Body of pancreas (tissue), 4 donors: ENCODE measurements around the gene FLT1. TPM values are rescaled to one million over a fixed set of nuclear protein-coding genes. Genes with fewer than 3 reads are reported as not detected.

ENCODE experiments used
- ATAC-seq: fragments of 150-250 bp; one replicate; pipeline ENCODE4 v1.9.1; 2016
- DNase-seq, 4 donors: peaks; one replicate each; pipeline ENCODE4 v3.0.0-alpha.2; 2019
- H3K27ac ChIP-seq, 4 donors: fragments of 200-600 bp; sonication (generic); 1 replicate in 3 of 4; 2 replicates in 1 of 4; pipeline versions ENCODE4 v1.5.1 to v1.6.1; 2016 to 2019; ENCODE audit warnings: mild to moderate bottlenecking in 1 of 4, mixed read lengths in 1 of 4, moderate library complexity in 1 of 4
- H3K27me3 ChIP-seq, 2 donors: fragments of 200-600 bp; sonication (generic); one replicate each; pipeline ENCODE4 v1.6.0; 2016; ENCODE audit warnings: mild to moderate bottlenecking in 1 of 2
- H3K36me3 ChIP-seq, 2 donors: fragments of 200-600 bp; sonication (generic); replicated peaks in 1 of 2; 2 replicates each; pipeline ENCODE4 v1.5.1; 2016; ENCODE audit warnings: low read depth in 2 of 2; ENCODE audit not compliant: insufficient read depth in 1 of 2
- H3K4me1 ChIP-seq: fragments of 200-600 bp; sonication (generic); one replicate; pipeline ENCODE4 v1.6.0; 2016
- H3K4me3 ChIP-seq, 2 donors: fragments of 200-600 bp; sonication (generic); 1 replicate in 1 of 2; 2 replicates in 1 of 2; pipeline ENCODE4 v1.5.1; 2016 to 2019
- H3K9me3 ChIP-seq, 3 donors: fragments of 200-600 bp; sonication (generic); 1 replicate in 2 of 3; 2 replicates in 1 of 3; pipeline ENCODE4 v1.5.1; 2016
- POLR2A ChIP-seq, 3 donors: fragments of 450-650 bp; IDR thresholded peaks; one replicate each; pipeline ENCODE4 v1.6.1; 2016; ENCODE audit warnings: antibody characterized with exemption in 3 of 3, mild to moderate bottlenecking in 2 of 3
- WGBS, 2 donors: methylation state at CpG; one replicate each; pipeline ENCODE4 v1.1.5; 2017; 5-methylcytosine and 5-hydroxymethylcytosine counted together
- intact Hi-C: fragments of 100-400 bp; cut with DNase I; formaldehyde crosslinking; loops from one replicate; pipeline ENCODE4 v1.15.1; 2023
- total RNA-seq, 2 donors: library from RNA; depleted of rRNA; stranded (reverse); fragments of >200 nt; gene quantifications; one replicate each; pipeline ENCODE4 v1.1.0, GENCODE V29; 2016
- TF ChIP-seq, protein P1 (sequence below), 7 experiments: fragments of 450-650 bp in 4 of 7; fragments of 200-600 bp in 3 of 7; sonication (generic) in 3 of 7; IDR thresholded peaks; one replicate each; pipeline ENCODE4 v1.5.1; 2016 to 2019; ENCODE audit warnings: antibody characterized with exemption in 7 of 7

Gene FLT1
- total RNA-seq, 2 donors from 2014 or later = 15.3 to 20.4 TPM

DNA sequence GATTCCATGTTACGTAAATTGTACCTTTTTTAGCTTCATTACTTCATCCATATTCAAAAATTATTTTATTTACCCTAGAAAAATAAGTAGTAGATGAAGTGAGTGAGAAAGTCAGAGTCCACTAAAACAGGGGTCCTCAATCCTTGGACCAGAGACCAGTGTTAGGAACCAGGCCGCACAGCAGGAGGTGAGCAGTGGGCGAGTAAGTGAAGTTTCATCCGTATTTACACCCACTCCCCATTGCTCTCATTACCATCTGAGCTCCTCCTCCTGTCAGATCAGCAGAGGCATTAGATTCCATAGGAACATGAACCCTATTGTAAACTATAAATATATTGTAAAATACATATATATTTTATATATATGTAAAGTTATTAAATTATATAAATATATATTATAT is 237.6 kb downstream of the FLT1 start:
- H3K9me3 ChIP-seq = no peaks in the 10 kb centered on the region
- no peak overlapping the region for H3K4me3 ChIP-seq
- TF ChIP-seq POLR2A (IDR thresholded peaks at IDR 0.05) = no peak
- H3K27me3 ChIP-seq = no peaks in the 10 kb centered on the region
- H3K4me1 ChIP-seq = peaks cover 10% of the 10 kb centered on the region
- H3K27ac ChIP-seq = no peak overlapping the region
- intact Hi-C loops = no loop called here
- H3K36me3 ChIP-seq = peaks cover 0 to 6% of the 10 kb centered on the region in 2 donors
- ATAC-seq = no peak
- DNase-seq = no peak
- 95 to 98% methylated on average over 4 of the region's 4 CpGs for WGBS, 2 donors

DNA sequence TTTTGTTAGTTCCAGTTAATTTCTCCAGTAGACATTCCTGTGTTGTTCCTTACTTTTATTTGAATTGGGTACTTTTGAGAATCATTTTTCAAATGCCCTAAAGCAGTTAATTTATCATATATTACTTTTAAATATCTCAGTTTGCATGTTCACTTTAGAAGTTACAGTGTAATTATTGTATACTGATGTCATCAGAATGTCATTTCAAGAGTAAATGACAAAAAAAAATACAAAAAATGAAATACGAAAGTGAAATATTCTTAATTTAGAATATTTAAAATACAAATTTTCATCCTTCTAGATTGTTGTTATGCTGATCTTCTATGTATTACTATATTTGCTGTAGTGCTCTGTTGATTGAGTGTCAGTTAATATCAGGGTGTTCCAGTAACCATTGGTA is 242.4 kb downstream of the FLT1 start:
- Histone ChIP-seq H3K27ac (no peak overlapping the region), H3K36me3 (no peaks in the 10 kb centered on the region), H3K4me3 (no peak overlapping the region), H3K4me1 (no peaks in the 10 kb centered on the region), H3K27me3 (no peaks in the 10 kb centered on the region), H3K9me3 (no peaks in the 10 kb centered on the region)
- intact Hi-C loops = no loop called here
- DNase-seq = no peak
- ATAC-seq = no peak
- TF ChIP-seq, protein P1, sequence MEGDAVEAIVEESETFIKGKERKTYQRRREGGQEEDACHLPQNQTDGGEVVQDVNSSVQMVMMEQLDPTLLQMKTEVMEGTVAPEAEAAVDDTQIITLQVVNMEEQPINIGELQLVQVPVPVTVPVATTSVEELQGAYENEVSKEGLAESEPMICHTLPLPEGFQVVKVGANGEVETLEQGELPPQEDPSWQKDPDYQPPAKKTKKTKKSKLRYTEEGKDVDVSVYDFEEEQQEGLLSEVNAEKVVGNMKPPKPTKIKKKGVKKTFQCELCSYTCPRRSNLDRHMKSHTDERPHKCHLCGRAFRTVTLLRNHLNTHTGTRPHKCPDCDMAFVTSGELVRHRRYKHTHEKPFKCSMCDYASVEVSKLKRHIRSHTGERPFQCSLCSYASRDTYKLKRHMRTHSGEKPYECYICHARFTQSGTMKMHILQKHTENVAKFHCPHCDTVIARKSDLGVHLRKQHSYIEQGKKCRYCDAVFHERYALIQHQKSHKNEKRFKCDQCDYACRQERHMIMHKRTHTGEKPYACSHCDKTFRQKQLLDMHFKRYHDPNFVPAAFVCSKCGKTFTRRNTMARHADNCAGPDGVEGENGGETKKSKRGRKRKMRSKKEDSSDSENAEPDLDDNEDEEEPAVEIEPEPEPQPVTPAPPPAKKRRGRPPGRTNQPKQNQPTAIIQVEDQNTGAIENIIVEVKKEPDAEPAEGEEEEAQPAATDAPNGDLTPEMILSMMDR (IDR thresholded peaks at IDR 0.05) = no peak
- TF ChIP-seq POLR2A (IDR thresholded peaks at IDR 0.05) = no peak
- 92 to 96% methylated on average over 1 of the region's 1 CpG for WGBS, 2 donors

DNA sequence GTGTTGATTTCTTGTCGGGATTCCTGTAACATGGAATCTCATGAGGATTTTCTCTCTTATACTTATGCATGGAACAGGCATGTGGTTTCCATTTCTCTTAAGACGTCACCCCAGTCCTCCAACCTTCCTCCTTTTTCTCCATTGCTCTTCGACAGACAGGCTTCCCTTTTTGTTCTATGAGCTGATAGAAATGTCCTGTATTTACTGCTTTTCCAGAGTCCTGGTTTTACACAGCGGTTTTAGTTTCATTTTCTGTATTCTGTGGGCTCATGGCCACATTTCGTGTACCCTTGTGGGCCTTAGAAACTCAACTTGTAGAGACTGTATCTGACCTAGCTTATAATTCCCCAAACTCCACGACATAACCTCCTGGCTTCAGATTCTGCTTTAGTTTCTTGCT is 243.5 kb downstream of the FLT1 start:
- H3K4me3 ChIP-seq = no peak overlapping the region
- H3K36me3 ChIP-seq = no peaks in the 10 kb centered on the region
- no peaks in the 10 kb centered on the region for H3K4me1 ChIP-seq
- no peaks in the 10 kb centered on the region for H3K27me3 ChIP-seq
- intact Hi-C loops = no loop called here
- no peak for ATAC-seq
- WGBS, 2 donors = 73 to 94% methylated on average over 6 of the region's 6 CpGs
- no peak overlapping the region for H3K27ac ChIP-seq
- TF ChIP-seq, protein P1 (IDR thresholded peaks at IDR 0.05) = no peak
- no peak for TF ChIP-seq POLR2A (IDR thresholded peaks at IDR 0.05)
- no peak for DNase-seq
- no peaks in the 10 kb centered on the region for H3K9me3 ChIP-seq

DNA sequence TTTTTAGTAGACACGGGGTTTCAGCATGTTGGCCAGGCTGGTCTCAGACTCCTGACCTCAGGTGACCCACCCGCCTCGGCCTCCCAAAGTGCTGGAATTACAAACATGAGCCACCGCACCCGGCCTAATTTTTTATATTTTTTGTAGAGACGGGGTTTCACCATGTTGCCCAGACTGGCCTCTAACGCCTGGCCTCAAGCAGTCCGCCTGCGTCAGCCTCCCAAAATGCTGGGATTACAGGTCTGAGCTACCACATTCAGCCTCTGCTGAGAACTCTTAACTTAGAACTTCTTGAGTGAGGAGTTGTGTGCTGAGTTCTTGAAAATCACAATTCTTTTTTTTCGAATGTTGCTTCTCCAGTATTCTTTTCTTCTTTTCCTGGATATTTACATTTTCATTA is 244.4 kb downstream of the FLT1 start:
- Histone ChIP-seq H3K27ac (no peak overlapping the region), H3K9me3 (no peaks in the 10 kb centered on the region), H3K27me3 (no peaks in the 10 kb centered on the region), H3K4me1 (no peaks in the 10 kb centered on the region), H3K4me3 (no peak overlapping the region), H3K36me3 (no peaks in the 10 kb centered on the region)
- no peak for TF ChIP-seq POLR2A (IDR thresholded peaks at IDR 0.05)
- TF ChIP-seq, protein P1 (IDR thresholded peaks at IDR 0.05) = no peak
- no peak for ATAC-seq
- DNase-seq = no peak
- intact Hi-C loops = no loop called here
- 87 to 94% methylated on average over 10 of the region's 10 CpGs for WGBS, 2 donors

Other genes with a start within 250 kb of the FLT1 start
- gene POMP, start 164.0 kb upstream of the FLT1 start, total RNA-seq = 10 to 100 TPM; 10.6 to 39.9 TPM
- gene SLC46A3, start 223.8 kb upstream of the FLT1 start, total RNA-seq = 10 to 100 TPM in 1 of 2 donors, 1 to 10 TPM in 1; 6.6 to 11.7 TPM